DMS53 treated with DMSO at 0.1 percent for 48 hours (cell line): Measurements from ENCODE around the gene PTCH2.

ENCODE experiments used
- DNase-seq: peaks from one replicate; lab custom pipeline; 2025; ENCODE audit not compliant: unreplicated experiment; lab: John Stamatoyannopoulos, UW

PTCH2 gene

DNA sequence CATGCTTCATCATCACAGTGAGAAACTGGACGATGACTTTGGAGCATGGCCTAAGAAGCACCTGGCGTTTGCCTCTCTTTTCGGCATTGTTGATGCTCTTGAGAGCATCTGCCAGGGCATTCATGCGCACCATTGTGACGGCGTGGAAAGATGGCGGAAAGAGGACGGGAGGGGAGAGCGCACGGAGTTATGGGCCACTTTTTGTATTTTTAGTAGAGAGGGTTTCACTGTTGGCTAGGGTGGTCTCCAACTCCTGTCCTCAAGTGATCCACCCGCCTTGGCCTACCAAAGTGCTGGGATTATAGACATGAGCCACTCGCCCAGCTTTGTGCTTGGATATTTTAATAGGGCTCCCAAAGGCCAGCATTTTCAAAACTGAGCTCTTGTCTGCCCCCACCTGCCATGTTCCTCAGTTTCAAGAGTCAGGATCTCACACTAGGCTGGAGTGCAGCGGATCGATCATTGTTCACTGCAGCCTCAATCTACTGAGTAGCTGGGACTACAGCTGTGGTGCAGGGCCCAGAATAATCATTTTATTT lies 62.4 kb downstream of the PTCH2 start:
- no peak for DNase-seq

GRCh38 chr1:44778705-44779576 lies 64.1 kb downstream of the PTCH2 start:
- DNase-seq, result no peak

- no peak for DNase-seq
Measured at GRCh38 chr1:44777969-44778635, 65.0 kb downstream of the PTCH2 start.

DNA sequence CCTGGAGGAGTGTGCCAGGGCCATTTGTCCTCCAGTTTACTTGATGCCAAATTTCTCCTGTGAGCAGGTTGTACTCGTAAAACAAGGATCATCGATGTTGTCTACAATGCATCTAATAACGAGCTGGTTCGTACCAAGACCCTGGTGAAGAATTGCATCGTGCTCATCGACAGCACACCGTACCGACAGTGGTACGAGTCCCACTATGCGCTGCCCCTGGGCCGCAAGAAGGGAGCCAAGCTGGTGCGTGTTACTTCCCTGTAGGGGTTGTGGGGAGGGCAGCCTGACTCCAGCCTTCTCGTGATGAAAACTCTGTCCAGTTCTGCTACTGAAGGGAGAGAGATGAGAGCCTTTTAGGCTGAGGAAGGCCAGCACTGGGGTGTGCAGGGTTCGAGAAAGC lies 65.5 kb downstream of the PTCH2 start:
- no peak for DNase-seq

DNA sequence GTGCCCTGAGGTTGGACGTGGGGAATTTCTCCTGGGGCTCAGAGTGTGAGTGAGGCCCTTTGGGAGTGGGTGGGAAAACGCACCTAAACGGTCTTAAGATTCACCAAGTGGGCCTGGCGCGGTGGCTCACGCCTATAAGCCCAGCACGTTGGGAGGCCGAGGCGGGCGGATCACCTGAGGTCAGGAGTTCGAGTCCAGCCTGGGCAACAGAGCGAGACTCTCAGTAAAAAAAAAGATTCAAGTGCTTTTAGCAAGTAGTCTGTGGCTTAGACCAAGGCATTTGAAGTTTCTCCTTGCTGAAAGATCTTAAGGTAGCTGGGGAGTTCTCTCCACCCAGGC lies 66.4 kb downstream of the PTCH2 start:
- no peak for DNase-seq

DNA sequence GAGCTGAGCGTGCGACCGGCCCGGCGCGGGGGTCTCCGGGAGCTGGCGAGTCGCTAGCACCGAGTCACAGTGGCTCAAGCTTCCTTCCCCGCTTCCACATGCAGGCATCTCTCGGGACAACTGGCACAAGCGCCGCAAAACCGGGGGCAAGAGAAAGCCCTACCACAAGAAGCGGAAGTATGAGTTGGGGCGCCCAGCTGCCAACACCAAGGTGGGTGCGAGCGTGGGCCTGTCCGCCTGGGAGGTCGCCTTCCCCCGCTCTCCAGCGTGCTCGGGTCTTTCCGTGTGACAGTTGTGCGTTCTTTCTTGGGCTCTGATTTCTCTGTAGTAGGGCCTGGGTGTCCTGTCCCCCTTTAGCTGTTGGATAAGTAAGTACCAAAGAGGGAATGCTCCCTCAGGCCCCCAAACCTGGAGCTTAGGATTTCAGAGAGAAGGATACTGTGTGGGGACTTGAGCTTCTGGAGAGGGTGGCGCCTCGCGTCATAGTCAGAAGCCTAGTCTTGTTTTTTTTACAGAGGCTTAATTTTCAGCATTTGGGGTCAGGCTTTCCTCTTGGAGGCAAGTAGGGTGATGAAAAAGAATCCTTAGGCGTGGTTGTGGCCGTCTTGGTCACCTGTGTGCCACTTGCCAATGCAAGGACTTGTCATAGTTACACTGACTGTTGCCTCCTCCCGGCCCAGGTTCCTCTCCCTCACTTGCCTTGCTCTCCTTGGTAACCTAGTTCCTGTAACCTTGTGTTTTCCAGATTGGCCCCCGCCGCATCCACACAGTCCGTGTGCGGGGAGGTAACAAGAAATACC lies 66.9 kb downstream of the PTCH2 start:
- DNase-seq, result no peak

- peak; percentile 89 for DNase-seq
Measured at GRCh38 chr1:44775078-44775929, 67.7 kb downstream of the PTCH2 start, which contains the start of gene RPS8. RPS8 (plus strand) TSS chr1:44775540; CDS start chr1:44775597, 57 bp downstream.
